ENCODE results near the gene HNRNPLL.
"Not testable (repeated sequence)": the region's sequence is repeated elsewhere in the genome, so short reads cannot be mapped to it uniquely, and the experiment has no call there.

The HNRNPLL gene

GRCh38 chr2:38629684-38630083 lies 27.0 kb upstream of the HNRNPLL start:
- Mint-ChIP-seq H3K36me3 (ENCODE audit: low read depth) (no peaks in the 10 kb centered on the region), H3K4me1 (ENCODE audit: low read depth) (peaks cover 32% of the 10 kb centered on the region), H3K27ac (no peak overlapping the region), H3K4me3 (no peak overlapping the region), H3K9me3 (no peaks in the 10 kb centered on the region), H3K27me3 (no peaks in the 10 kb centered on the region)

- no peak overlapping the region for H3K4me3 Mint-ChIP-seq
- peaks cover 15% of the 10 kb centered on the region for H3K4me1 Mint-ChIP-seq (ENCODE audit: low read depth)
- H3K36me3 Mint-ChIP-seq (ENCODE audit: low read depth) = no peaks in the 10 kb centered on the region
- H3K27me3 Mint-ChIP-seq = no peaks in the 10 kb centered on the region
- H3K9me3 Mint-ChIP-seq = no peaks in the 10 kb centered on the region
- no peak overlapping the region for H3K27ac Mint-ChIP-seq
These were observed 24.7 kb upstream of the HNRNPLL start for GRCh38 chr2:38627391-38627790.

GRCh38 chr2:38626326-38627035 lies 23.8 kb upstream of the HNRNPLL start:
- Mint-ChIP-seq H3K27ac (no peak overlapping the region), H3K4me1 (ENCODE audit: low read depth) (peaks cover 15% of the 10 kb centered on the region), H3K36me3 (ENCODE audit: low read depth) (no peaks in the 10 kb centered on the region), H3K4me3 (no peak overlapping the region), H3K9me3 (no peaks in the 10 kb centered on the region), H3K27me3 (no peaks in the 10 kb centered on the region)

DNA sequence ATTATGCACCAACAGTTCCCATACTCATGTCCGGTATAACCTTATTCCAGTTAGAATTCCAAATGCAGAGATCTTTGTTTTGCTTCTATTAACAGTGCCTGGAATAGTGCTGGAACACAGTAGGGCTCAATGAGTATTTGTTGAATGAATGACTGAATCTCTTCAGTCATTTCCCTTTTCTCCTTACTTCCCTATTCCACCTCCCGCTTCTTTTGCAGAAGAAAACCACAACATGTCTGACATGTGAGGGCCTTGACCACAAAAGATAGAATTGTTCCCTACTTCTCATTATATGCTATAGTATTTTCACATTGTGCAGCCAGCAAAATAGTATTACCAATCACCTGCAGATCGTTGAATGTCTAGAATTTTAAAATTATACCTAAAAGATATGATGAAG lies 19.5 kb upstream of the HNRNPLL start:
- H3K4me3 Mint-ChIP-seq = no peak overlapping the region
- no peaks in the 10 kb centered on the region for H3K36me3 Mint-ChIP-seq (ENCODE audit: low read depth)
- H3K27me3 Mint-ChIP-seq = peaks cover 15% of the 10 kb centered on the region
- peaks cover 21% of the 10 kb centered on the region for H3K4me1 Mint-ChIP-seq (ENCODE audit: low read depth)
- no peaks in the 10 kb centered on the region for H3K9me3 Mint-ChIP-seq
- H3K27ac Mint-ChIP-seq = no peak overlapping the region

GRCh38 chr2:38621018-38621417 lies 18.3 kb upstream of the HNRNPLL start:
- no peak overlapping the region for H3K27ac Mint-ChIP-seq
- H3K36me3 Mint-ChIP-seq (ENCODE audit: low read depth) = no peaks in the 10 kb centered on the region
- H3K4me3 Mint-ChIP-seq = no peak overlapping the region
- peaks cover 13% of the 10 kb centered on the region for H3K4me1 Mint-ChIP-seq (ENCODE audit: low read depth)
- H3K9me3 Mint-ChIP-seq = no peaks in the 10 kb centered on the region
- peaks cover 22% of the 10 kb centered on the region for H3K27me3 Mint-ChIP-seq

- H3K9me3 Mint-ChIP-seq = no peaks in the 10 kb centered on the region
- H3K27ac Mint-ChIP-seq = no peak overlapping the region
- H3K4me3 Mint-ChIP-seq = no peak overlapping the region
- H3K36me3 Mint-ChIP-seq (ENCODE audit: low read depth) = no peaks in the 10 kb centered on the region
- H3K4me1 Mint-ChIP-seq (ENCODE audit: low read depth) = peaks cover 15% of the 10 kb centered on the region
- peaks cover 23% of the 10 kb centered on the region for H3K27me3 Mint-ChIP-seq
These were observed 17.7 kb upstream of the HNRNPLL start for GRCh38 chr2:38620282-38620977.

- Mint-ChIP-seq H3K27ac (no peak overlapping the region), H3K27me3 (peaks cover 23% of the 10 kb centered on the region), H3K9me3 (no peaks in the 10 kb centered on the region), H3K4me1 (ENCODE audit: low read depth) (peaks cover 23% of the 10 kb centered on the region), H3K4me3 (no peak overlapping the region), H3K36me3 (ENCODE audit: low read depth) (no peaks in the 10 kb centered on the region)
These were observed 16.9 kb upstream of the HNRNPLL start for GRCh38 chr2:38619458-38620164.

DNA sequence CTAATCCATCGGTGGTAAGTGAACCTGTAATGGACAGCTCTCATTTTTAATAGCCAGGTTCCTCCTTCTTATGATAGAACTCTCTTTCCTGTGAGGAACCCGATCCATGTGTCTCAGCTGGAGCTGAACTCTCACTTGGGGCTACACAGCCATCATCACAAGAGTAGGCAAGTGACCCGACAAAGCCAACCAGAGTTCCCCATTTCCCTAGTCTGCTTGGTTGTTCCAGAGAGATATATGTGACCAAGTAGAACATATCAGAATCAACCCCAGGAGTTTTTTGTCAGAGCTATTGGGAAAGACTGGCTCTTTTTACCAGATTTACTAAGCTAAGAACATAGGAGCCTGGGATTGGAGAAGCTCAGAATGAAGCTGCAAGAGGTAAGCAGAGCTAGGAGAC lies 14.6 kb upstream of the HNRNPLL start:
- Mint-ChIP-seq H3K4me3 (no peak overlapping the region), H3K9me3 (no peaks in the 10 kb centered on the region), H3K36me3 (ENCODE audit: low read depth) (no peaks in the 10 kb centered on the region), H3K4me1 (ENCODE audit: low read depth) (peaks cover 45% of the 10 kb centered on the region), H3K27me3 (peaks cover 27% of the 10 kb centered on the region), H3K27ac (no peak overlapping the region)

DNA sequence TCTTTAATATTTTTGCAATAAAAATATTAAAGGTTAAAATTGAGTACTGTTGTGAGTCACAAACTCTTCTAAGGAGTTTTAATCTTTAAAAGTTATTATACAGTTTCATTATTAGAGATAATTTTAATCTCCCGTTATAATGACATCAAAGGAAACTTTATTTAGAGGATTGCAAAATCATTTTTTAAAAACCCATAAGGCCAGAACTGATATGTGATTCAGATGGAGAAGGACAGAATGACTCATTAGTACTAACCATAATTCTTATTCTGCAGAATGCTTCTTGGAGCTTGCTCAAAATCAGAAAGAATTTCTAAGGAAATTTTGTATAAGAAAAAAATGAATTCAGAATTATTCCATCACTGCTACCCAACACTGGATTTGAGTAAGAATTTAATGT lies 12.5 kb upstream of the HNRNPLL start:
- Mint-ChIP-seq H3K36me3 (ENCODE audit: low read depth) (no peaks in the 10 kb centered on the region), H3K9me3 (no peaks in the 10 kb centered on the region), H3K4me3 (no peak overlapping the region), H3K27ac (no peak overlapping the region), H3K27me3 (peaks cover 23% of the 10 kb centered on the region), H3K4me1 (ENCODE audit: low read depth) (peaks cover 63% of the 10 kb centered on the region)

- H3K9me3 Mint-ChIP-seq = no peaks in the 10 kb centered on the region
- H3K27me3 Mint-ChIP-seq = peaks cover 23% of the 10 kb centered on the region
- H3K4me3 Mint-ChIP-seq = no peak overlapping the region
- H3K27ac Mint-ChIP-seq = no peak overlapping the region
- peaks cover 71% of the 10 kb centered on the region for H3K4me1 Mint-ChIP-seq (ENCODE audit: low read depth)
- no peaks in the 10 kb centered on the region for H3K36me3 Mint-ChIP-seq (ENCODE audit: low read depth)
These were observed 11.1 kb upstream of the HNRNPLL start for GRCh38 chr2:38613849-38614213.

DNA sequence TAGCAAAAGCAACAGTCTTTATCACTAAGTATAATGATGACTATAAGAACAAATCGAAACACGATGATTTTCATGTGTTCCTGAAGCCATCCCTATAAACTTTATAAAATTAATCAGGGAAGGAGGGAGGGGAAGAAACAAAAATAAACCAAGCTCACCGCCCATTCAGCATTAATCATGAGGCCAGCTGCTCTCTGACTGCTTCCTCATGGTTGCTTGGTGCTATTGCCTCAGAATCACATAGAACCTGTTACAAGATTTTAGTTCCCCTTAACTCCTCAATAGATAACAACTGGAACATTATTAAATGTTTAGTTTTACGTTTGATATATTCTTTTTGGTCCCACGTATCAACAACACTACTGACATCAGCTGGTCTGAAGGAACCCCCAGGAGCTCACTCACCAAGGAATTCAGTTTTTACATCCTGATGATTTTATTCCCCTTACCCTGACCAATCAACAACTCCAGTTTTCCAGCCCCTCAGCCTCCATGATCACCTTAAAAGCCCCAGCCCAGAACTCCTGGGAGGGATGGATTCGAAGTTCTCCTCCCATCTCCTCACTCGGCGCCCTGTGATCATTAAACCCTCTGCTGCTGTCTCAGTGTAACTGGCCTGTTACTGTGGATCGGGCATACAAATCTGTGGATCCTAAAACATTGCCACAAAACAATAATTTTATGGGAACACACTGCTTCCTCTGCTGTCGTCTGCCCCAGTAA lies 10.6 kb upstream of the HNRNPLL start:
- peaks cover 18% of the 10 kb centered on the region for H3K27me3 Mint-ChIP-seq
- peaks cover 75% of the 10 kb centered on the region for H3K4me1 Mint-ChIP-seq (ENCODE audit: low read depth)
- H3K9me3 Mint-ChIP-seq = no peaks in the 10 kb centered on the region
- no peak overlapping the region for H3K4me3 Mint-ChIP-seq
- no peaks in the 10 kb centered on the region for H3K36me3 Mint-ChIP-seq (ENCODE audit: low read depth)
- no peak overlapping the region for H3K27ac Mint-ChIP-seq

DNA sequence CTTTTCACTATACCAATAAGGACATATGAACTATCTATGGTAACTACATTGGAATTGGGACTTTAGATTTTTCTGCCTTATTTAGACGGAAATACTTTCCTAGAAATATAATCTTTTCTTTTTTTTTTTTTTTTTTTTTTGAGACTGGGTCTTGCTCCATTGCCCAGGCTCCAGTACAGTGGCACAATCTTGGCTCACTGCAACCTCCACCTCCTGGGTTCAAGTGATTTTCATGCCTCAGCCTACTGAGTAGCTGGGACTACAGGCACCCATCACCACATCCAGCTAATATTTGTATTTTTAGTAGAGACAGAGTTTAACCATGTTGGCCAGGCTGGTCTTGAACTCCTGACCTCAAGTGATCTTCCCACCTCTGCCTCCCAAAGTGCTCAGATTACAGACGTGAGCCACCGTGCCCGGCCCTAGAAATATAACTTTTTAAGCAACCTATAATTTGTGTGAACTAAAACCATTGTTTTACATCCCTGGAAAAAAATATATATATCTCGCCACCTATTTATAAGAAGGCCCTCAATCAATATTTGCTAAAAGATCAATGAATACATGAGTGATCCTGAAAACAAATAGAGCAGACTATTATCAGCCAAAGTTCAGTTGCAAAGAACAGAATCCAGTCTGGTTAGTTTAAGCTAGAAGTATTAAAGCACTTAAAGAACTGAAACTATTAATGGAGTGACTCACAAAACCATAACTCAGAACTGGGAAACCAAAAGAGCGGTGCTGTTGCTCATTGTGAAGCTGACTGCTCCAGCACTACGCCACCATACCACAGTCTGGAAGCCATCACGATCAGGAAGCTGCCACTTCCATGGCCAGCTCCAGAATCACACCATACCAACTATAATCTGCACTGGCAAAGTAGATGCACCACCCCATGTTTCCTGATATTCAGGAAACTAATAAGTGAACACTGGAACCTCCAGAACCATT lies 8.4 kb upstream of the HNRNPLL start:
- H3K4me1 Mint-ChIP-seq (ENCODE audit: low read depth) = peaks cover 79% of the 10 kb centered on the region
- H3K36me3 Mint-ChIP-seq (ENCODE audit: low read depth) = no peaks in the 10 kb centered on the region
- peak overlapping the region; percentile 28 for H3K4me3 Mint-ChIP-seq
- peaks cover 6% of the 10 kb centered on the region for H3K27me3 Mint-ChIP-seq
- H3K27ac Mint-ChIP-seq = peak overlapping the region; percentile 27
- no peaks in the 10 kb centered on the region for H3K9me3 Mint-ChIP-seq

GRCh38 chr2:38609246-38609645 lies 6.5 kb upstream of the HNRNPLL start:
- not testable (repeated sequence) for H3K36me3 Mint-ChIP-seq (ENCODE audit: low read depth); H3K27me3 Mint-ChIP-seq; H3K9me3 Mint-ChIP-seq
- H3K4me1 Mint-ChIP-seq (ENCODE audit: low read depth) = peaks cover 71% of the 10 kb centered on the region
- peak overlapping the region; percentile 86 for H3K27ac Mint-ChIP-seq
- H3K4me3 Mint-ChIP-seq = peak overlapping the region; percentile 9

DNA sequence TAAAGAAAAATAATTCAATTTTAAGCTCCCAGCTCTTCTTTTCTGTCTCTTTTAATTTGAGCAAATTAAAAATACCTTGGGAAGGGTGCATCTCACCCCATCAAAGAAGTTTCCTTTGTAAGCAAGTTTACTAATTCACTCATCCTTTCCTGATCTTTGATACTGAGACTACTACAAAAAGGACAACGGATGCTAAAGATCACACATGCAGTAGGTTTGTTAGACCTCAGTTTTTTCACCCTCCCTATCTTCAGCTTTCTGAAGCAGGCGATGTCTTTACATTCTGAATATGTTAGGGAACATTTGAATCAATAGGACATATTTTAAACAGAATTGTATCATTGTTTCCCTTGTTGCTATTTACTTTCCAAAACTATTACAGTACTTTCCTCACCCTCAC lies 6.0 kb upstream of the HNRNPLL start:
- peaks cover 71% of the 10 kb centered on the region for H3K4me1 Mint-ChIP-seq (ENCODE audit: low read depth)
- peaks cover 1% of the 10 kb centered on the region for H3K27me3 Mint-ChIP-seq
- no peaks in the 10 kb centered on the region for H3K36me3 Mint-ChIP-seq (ENCODE audit: low read depth)
- no peaks in the 10 kb centered on the region for H3K9me3 Mint-ChIP-seq
- peak overlapping the region; percentile 14 for H3K4me3 Mint-ChIP-seq
- H3K27ac Mint-ChIP-seq = peak overlapping the region; percentile 86

Data from stimulated activated naive CD8-positive, alpha-beta T cell treated with anti-CD3 and anti-CD28 coated beads, Interleukin-15, Interleukin-2, amounts not matched to agents 100 ng/mL and 50 ng/mL, for 24 hours (primary cell).